ENCODE measurements around the gene BBS9. TPM values are rescaled to one million over a fixed set of nuclear protein-coding genes. Genes with fewer than 3 reads are reported as not detected.

Gene BBS9
- total and polyA plus RNA-seq, 2 donors (not counting 1 experiment from before 2014, with no cell fraction given): 8.4 to 45.2 TPM

- DNase-seq: no peak
- ChIA-PET CTCF (interaction anchor here (0.6 kb wide), 1 partner anchor 76 kb away, joined by 3 read pairs; no protein-coding TSS in a partner anchor), POLR2A (no interaction called here)
- Histone ChIP-seq H3K4me3 (ENCODE audit: control extremely low read depth in 1 of 5, extremely low read depth in 1 of 5, insufficient read depth in 1 of 5, low read depth in 2 of 5, low read length in 4 of 5) (no peak overlapping the region), H4K20me1 (ENCODE audit: control insufficient read depth, insufficient read depth, low read length, poor library complexity, severe bottlenecking) (no peaks in the 10 kb centered on the region), H3K36me3 (replicated peaks in 1 of 2; ENCODE audit: control extremely low read depth in 1 of 2, control insufficient read depth in 1 of 2, extremely low read depth in 1 of 2, insufficient read depth in 2 of 2, low read length in 1 of 2) (no peaks in the 10 kb centered on the region), H3K4me2 (replicated peaks; ENCODE audit: low read depth, low read length, poor library complexity, severe bottlenecking) (no peak overlapping the region), H3K27me3 (replicated peaks in 1 of 4; ENCODE audit: control extremely low read depth in 1 of 4, control insufficient read depth in 3 of 4, insufficient read depth in 4 of 4, low read length in 3 of 4) (no peaks in the 10 kb centered on the region), H3K9me3 (ENCODE audit: control extremely low read depth in 1 of 3, control insufficient read depth in 2 of 3, insufficient read depth in 1 of 3, low read length in 2 of 3) (peaks cover 4 to 13% (median 5%) of the 10 kb centered on the region in 3 donors), H2AFZ (ENCODE audit: insufficient read depth, low read depth, low read length, poor library complexity, severe bottlenecking) (no peak overlapping the region), H3K4me1 (ENCODE audit: control insufficient read depth in 2 of 2, insufficient read depth in 2 of 2, low read length in 2 of 2) (no peaks in the 10 kb centered on the region), H3K79me2 (ENCODE audit: control insufficient read depth, insufficient read depth, low read length) (no peaks in the 10 kb centered on the region), H3K27ac (ENCODE audit: low read length in 2 of 2) (no peak overlapping the region), H3K9ac (ENCODE audit: low read length) (no peak overlapping the region)
- ATAC-seq (ENCODE audit: low read depth): no peak
- Mint-ChIP-seq H3K4me1 (no peaks in the 10 kb centered on the region), H3K27me3 (no peaks in the 10 kb centered on the region), H3K27ac (no peak overlapping the region), H3K4me3 (no peak overlapping the region), H3K9me3 (ENCODE audit: insufficient read depth) (peaks cover 13% of the 10 kb centered on the region)
- intact Hi-C loops (cut with micrococcal nuclease): no loop called here
- TF ChIP-seq EZH2 (IDR thresholded peaks at IDR 0.05; ENCODE audit: borderline replicate concordance, insufficient read depth, low read depth, low read length, poor library complexity, severe bottlenecking) (no peak), CTCF (IDR thresholded peaks at IDR 0.05) (no peak)
These were observed 494.9 kb downstream of the BBS9 start for GRCh38 chr7:33624215-33624614.

DNA sequence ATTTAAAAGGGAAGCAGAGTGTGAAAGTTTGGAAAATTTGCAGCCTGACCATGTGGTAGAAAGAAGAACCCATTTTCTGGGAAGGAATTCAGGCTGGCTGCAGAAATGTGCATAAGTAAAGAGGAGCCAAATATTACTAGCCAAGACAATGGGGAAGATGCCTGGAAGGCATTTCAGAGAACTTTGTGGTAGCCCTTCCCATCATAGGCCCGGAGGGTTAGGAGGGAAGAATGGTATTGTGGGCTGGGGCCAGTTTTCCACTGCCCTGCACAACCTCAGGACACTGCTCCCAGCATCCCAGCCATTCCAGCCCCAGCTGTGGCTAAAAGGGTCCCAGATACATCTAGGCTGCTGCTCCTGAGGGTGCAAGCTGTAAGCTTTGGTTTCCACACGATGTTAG lies 497.5 kb downstream of the BBS9 start:
- no peaks in the 10 kb centered on the region for H4K20me1 ChIP-seq (ENCODE audit: control insufficient read depth, insufficient read depth, low read length, poor library complexity, severe bottlenecking)
- H3K36me3 ChIP-seq (replicated peaks in 1 of 2; ENCODE audit: control extremely low read depth in 1 of 2, control insufficient read depth in 1 of 2, extremely low read depth in 1 of 2, insufficient read depth in 2 of 2, low read length in 1 of 2): no peaks in the 10 kb centered on the region
- CTCF ChIA-PET: no interaction called here
- no peak overlapping the region for H3K27ac ChIP-seq (ENCODE audit: low read length in 2 of 2)
- H3K4me2 ChIP-seq (replicated peaks; ENCODE audit: low read depth, low read length, poor library complexity, severe bottlenecking): no peak overlapping the region
- 67% methylated on average over 1 of the region's 2 CpGs for WGBS (ENCODE audit: insufficient coverage)
- intact Hi-C loops (cut with micrococcal nuclease): no loop called here
- H3K4me1 ChIP-seq (ENCODE audit: control insufficient read depth in 2 of 2, insufficient read depth in 2 of 2, low read length in 2 of 2): no peaks in the 10 kb centered on the region
- no peak overlapping the region for H3K4me3 ChIP-seq (ENCODE audit: control extremely low read depth in 1 of 5, extremely low read depth in 1 of 5, insufficient read depth in 1 of 5, low read depth in 2 of 5, low read length in 4 of 5)
- H3K27me3 Mint-ChIP-seq: no peaks in the 10 kb centered on the region
- H3K79me2 ChIP-seq (ENCODE audit: control insufficient read depth, insufficient read depth, low read length): no peaks in the 10 kb centered on the region
- H3K9ac ChIP-seq (ENCODE audit: low read length): no peak overlapping the region
- no peaks in the 10 kb centered on the region for H3K4me1 Mint-ChIP-seq
- ATAC-seq (ENCODE audit: low read depth) (no peak), DNase-seq (no peak)
- no peak overlapping the region for H3K4me3 Mint-ChIP-seq
- peaks cover 0 to 13% (median 5%) of the 10 kb centered on the region in 3 donors for H3K9me3 ChIP-seq (ENCODE audit: control extremely low read depth in 1 of 3, control insufficient read depth in 2 of 3, insufficient read depth in 1 of 3, low read length in 2 of 3)
- H3K27ac Mint-ChIP-seq: no peak overlapping the region
- no peak for TF ChIP-seq EZH2 (IDR thresholded peaks at IDR 0.05; ENCODE audit: borderline replicate concordance, insufficient read depth, low read depth, low read length, poor library complexity, severe bottlenecking)
- no peak for TF ChIP-seq CTCF (IDR thresholded peaks at IDR 0.05)
- H3K9me3 Mint-ChIP-seq (ENCODE audit: insufficient read depth): peaks cover 11% of the 10 kb centered on the region
- POLR2A ChIA-PET: no interaction called here
- H2AFZ ChIP-seq (ENCODE audit: insufficient read depth, low read depth, low read length, poor library complexity, severe bottlenecking): no peak overlapping the region
- no peaks in the 10 kb centered on the region for H3K27me3 ChIP-seq (replicated peaks in 1 of 4; ENCODE audit: control extremely low read depth in 1 of 4, control insufficient read depth in 3 of 4, insufficient read depth in 4 of 4, low read length in 3 of 4)

Data from B cell (primary cell).